Astrocyte (in vitro differentiated cells and primary cell): ENCODE results near the gene LCN10.

Source experiments
- CTCF ChIP-seq: IDR thresholded peaks from 2 replicates; pipeline ENCODE4 v1.5.1; 2011; ENCODE audit warnings: low read depth, mild to moderate bottlenecking, inconsistent platforms, low read length, moderate library complexity; ENCODE audit not compliant: insufficient read depth
- EZH2 ChIP-seq: IDR thresholded peaks from 2 replicates; pipeline ENCODE4 v1.6.1; 2012; ENCODE audit warnings: mild to moderate bottlenecking, low read length, inconsistent platforms; ENCODE audit not compliant: insufficient read depth

- no peak for TF ChIP-seq CTCF
- TF ChIP-seq EZH2: no peak
These were observed 53.7 kb downstream of the LCN10 start for GRCh38 chr9:136689108-136689460.
